GM20000 (cell line): Measurements from ENCODE around the gene C2orf76.

Experiments
- DNase-seq: peaks from one replicate; pipeline ENCODE4 v3.0.0; 2012; ENCODE audit warnings: low spot score
- TF ChIP-seq, protein P1 (sequence below): IDR thresholded peaks from 2 replicates; pipeline ENCODE4 v1.5.1; 2012; ENCODE audit warnings: mild to moderate bottlenecking, control low read depth; ENCODE audit errors: extremely low read depth, missing control alignments

C2orf76 gene

DNA sequence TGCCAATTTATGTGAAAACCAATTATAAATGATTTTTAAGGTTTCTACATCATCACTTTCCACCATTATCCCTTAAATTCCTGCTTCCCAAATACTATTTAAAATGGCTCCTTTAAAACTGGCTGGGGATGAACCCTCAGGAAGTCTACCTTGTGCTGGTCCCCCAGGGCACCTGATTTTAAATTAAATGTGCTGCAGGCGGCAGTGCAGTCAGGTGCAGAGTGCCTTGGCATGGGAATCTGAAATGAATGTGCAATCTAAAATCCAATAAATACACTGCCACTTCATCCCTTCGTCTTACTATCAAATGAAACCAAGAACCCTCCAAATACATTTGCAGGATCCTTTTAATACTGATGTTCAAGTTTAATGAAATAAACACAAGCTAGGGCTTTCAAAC lies 61.8 kb downstream of the C2orf76 start:
- TF ChIP-seq, protein P1, sequence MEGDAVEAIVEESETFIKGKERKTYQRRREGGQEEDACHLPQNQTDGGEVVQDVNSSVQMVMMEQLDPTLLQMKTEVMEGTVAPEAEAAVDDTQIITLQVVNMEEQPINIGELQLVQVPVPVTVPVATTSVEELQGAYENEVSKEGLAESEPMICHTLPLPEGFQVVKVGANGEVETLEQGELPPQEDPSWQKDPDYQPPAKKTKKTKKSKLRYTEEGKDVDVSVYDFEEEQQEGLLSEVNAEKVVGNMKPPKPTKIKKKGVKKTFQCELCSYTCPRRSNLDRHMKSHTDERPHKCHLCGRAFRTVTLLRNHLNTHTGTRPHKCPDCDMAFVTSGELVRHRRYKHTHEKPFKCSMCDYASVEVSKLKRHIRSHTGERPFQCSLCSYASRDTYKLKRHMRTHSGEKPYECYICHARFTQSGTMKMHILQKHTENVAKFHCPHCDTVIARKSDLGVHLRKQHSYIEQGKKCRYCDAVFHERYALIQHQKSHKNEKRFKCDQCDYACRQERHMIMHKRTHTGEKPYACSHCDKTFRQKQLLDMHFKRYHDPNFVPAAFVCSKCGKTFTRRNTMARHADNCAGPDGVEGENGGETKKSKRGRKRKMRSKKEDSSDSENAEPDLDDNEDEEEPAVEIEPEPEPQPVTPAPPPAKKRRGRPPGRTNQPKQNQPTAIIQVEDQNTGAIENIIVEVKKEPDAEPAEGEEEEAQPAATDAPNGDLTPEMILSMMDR = no peak
- DNase-seq = no peak

DNA sequence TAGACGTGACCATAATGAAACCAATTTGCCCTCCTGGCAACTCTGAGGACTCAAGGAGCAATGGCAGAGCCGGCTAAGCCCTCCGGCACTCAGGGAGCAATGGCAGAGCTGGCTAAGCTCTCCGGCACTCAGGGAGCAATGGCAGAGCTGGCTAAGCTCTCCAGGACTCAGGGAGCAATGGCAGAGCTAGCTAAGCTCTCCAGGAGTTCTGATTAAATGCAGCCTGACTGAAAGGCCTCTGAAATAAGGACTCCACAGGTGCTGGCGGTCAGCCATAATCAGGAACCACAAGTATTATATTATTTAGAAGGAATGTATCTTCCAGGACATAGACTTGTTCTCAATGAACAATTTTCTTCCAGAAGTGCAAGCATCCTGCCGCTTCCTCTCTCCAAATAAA lies 65.2 kb downstream of the C2orf76 start:
- no peak for DNase-seq

DNA sequence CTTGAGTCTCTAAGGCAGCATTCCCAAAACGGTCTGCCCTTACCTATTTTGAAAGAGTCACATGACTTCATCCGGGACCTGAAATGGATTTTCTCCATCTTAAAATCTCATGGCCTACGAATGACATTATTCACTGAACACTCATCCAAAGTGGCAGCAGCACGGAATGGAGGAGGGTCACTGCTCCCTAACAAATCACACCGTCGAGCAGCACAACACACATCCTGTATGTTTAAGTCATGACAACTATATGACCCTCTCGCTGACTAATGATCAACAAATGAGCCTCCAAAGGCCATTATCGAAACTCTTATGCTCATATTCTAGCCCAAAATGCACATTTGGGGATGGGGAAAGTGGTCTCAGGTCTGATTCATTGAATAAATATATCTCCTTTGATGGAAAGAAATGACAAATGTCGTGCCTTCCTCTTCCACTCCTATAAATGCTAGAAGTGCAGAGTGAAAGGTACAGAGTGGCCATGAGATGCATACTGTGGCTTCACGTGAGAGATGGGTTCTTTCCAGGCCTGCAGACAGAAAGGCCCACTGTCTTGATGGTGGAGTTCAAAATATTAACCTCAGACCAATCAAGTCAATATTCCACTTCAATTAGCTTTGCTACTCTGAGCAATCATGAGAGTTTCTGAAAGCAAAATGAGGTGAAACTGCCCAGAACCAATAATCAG lies 70.8 kb downstream of the C2orf76 start:
- no peak for DNase-seq
- TF ChIP-seq, protein P1 = no peak

More for the DNA sequence above, 65.2 kb downstream of the C2orf76 start:
- TF ChIP-seq, protein P1 = no peak

DNA sequence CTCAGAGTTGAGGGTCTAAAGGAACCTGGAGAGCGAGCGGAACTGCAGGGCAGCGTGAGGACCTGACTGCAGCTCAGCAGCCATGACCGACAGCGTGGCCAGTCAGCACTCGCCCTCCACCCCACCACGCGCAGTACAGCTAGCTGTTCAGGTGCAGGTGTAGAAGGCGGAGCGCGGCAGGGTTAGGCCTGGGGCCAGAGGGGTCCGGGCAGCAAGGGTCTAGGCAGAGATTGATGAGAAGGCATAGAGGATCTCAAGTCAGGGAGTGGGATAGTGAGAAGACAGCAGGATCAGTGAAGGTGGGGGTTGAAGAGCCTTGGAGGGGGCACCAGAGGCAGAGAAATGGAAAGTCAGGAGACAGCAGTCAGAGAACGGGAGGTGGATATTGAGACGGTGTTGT lies 72.0 kb downstream of the C2orf76 start:
- TF ChIP-seq, protein P1 = no peak
- no peak for DNase-seq

DNA sequence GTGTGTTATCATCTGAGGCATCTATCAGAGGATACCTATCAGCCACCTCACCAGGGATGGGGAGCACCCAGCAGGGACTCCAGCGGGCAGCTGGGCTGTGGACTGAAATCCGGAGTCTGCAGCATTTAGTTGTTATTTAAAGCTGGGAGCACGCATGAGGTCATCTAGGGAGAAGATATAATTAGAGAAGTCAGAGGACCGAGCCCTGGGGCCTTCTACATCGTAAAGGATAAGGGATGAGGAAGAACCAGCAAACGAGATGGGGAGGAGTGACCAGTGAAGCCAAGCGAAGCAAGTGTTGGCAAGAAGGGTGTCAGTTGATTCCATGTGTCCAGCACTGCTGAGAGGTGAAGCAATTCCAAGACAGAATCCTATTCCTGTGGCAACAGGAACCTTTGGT lies 72.7 kb downstream of the C2orf76 start:
- DNase-seq = no peak
- TF ChIP-seq, protein P1 = no peak

DNA sequence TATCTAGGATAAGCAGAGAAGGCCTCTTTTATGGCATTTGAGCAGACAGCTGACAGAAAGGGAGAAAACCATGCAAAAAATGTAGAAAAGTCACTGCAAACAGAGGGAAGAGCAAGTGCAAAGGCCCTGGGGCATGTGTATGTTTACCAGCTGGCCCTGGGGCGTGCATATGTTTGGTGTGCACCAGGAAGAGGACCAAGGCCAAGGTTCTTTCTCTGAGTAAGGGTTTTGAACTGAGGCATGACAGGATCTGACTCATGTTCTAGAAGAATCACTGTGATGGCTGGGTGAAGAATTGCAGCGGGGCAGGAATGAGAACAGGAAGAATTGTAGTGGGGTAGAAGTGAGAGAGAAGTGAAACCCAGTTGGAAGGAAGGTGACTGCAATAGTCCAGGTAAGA lies 73.4 kb downstream of the C2orf76 start:
- TF ChIP-seq, protein P1 = no peak
- DNase-seq = no peak

DNA sequence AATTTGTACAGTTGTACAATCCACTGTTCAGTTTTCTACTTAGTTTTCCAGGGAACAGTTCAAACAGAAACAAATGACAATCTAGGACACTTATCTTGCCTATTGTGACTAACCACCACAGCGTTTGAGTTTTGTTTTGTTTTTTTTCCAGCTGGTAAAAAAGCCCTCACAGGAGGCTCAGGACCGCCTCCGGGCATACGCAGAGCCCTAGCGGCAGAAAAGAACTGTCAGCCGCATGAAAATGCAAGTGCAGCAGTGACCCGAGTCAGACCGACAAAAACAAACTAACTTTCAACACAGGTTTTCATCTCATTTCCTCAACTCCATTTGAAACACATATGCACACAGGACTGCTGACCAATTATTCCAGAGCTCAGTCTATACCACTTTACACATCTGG lies 74.4 kb downstream of the C2orf76 start:
- TF ChIP-seq, protein P1 = no peak
- no peak for DNase-seq
